Esophagus muscularis mucosa (tissue), 4 donors: ENCODE results near the gene TRIP10. TPM values are rescaled to one million over a fixed set of nuclear protein-coding genes. Genes with fewer than 3 reads are reported as not detected.

Experiments used
- DNase-seq: peaks from one replicate; pipeline ENCODE4 v3.0.0-alpha.2; 2017; ENCODE audit errors: extremely low spot score
- H3K27ac ChIP-seq, 4 donors: fragments of 200-600 bp; sonication (generic); replicated peaks in 1 of 4; 1 replicate in 3 of 4; 2 replicates in 1 of 4; pipeline ENCODE4 v1.5.1; 2016 to 2019; ENCODE audit warnings: mild to moderate bottlenecking in 1 of 4
- H3K27me3 ChIP-seq, 4 donors: fragments of 200-600 bp; sonication (generic); one replicate each; pipeline versions ENCODE4 v1.5.1 to v1.6.0; 2016 to 2019
- H3K36me3 ChIP-seq, 4 donors: fragments of 200-600 bp; sonication (generic); one replicate each; pipeline ENCODE4 v1.5.1; 2016 to 2019
- H3K4me1 ChIP-seq, 4 donors: fragments of 200-600 bp; sonication (generic); one replicate each; pipeline ENCODE4 v1.5.1; 2016 to 2019
- H3K4me3 ChIP-seq, 4 donors: fragments of 200-600 bp; sonication (generic); 1 replicate in 2 of 4; 2 replicates in 2 of 4; pipeline ENCODE4 v1.5.1; 2016 to 2019; ENCODE audit warnings: mild to moderate bottlenecking in 4 of 4, moderate library complexity in 1 of 4
- H3K9me3 ChIP-seq, 4 donors: fragments of 200-600 bp; sonication (generic); 1 replicate in 3 of 4; 2 replicates in 1 of 4; pipeline ENCODE4 v1.5.1; 2016 to 2019
- EP300 ChIP-seq: sonication (generic); formaldehyde crosslinking; IDR thresholded peaks from one replicate; pipeline ENCODE4 v1.6.1; 2017; ENCODE audit warnings: antibody characterized with exemption
- POLR2A ChIP-seq: fragments of 450-650 bp; IDR thresholded peaks from one replicate; pipeline ENCODE4 v1.6.1; 2017; ENCODE audit warnings: antibody characterized with exemption, moderate library complexity, mild to moderate bottlenecking, low read depth
- POLR2AphosphoS5 ChIP-seq, 2 donors: sonication (generic); formaldehyde crosslinking; IDR thresholded peaks; one replicate each; pipeline ENCODE4 v1.6.1; 2017; ENCODE audit warnings: antibody characterized with exemption in 2 of 2
- WGBS: methylation state at CpG from one replicate; pipeline ENCODE4 v1.1.5; 2018; 5-methylcytosine and 5-hydroxymethylcytosine counted together
- intact Hi-C: fragments of 100-400 bp; cut with DNase I; formaldehyde crosslinking; loops from one replicate; pipeline ENCODE4 v1.15.1; 2023
- total RNA-seq, 4 donors: library from RNA; depleted of rRNA; stranded (reverse); fragments of >200 nt; gene quantifications; one replicate each; pipeline versions ENCODE4 v1.1.0 to v1.2.1, GENCODE V29; 2016
- TF ChIP-seq, protein P1 (sequence below), 3 experiments: fragments of 200-600 bp in 2 of 3; fragments of 450-650 bp in 1 of 3; sonication (generic) in 2 of 3; IDR thresholded peaks; one replicate each; pipeline ENCODE4 v1.5.1; 2017 to 2019; ENCODE audit warnings: antibody characterized with exemption in 3 of 3, mild to moderate bottlenecking in 2 of 3, moderate library complexity in 1 of 3

Gene TRIP10
- total RNA-seq, 4 donors from 2014 or later: 85.8 to 148 (median 118) TPM

- DNase-seq: no peak
- Histone ChIP-seq H3K36me3 (no peaks in the 10 kb centered on the region), H3K27ac (no peak overlapping the region), H3K9me3 (peaks cover 0 to 11% (median 7%) of the 10 kb centered on the region in 4 donors), H3K27me3 (peaks cover 0 to 19% (median 2%) of the 10 kb centered on the region in 4 donors), H3K4me3 (no peak overlapping the region), H3K4me1 (no peaks in the 10 kb centered on the region)
- no peak for TF ChIP-seq EP300
- TF ChIP-seq, protein P1, sequence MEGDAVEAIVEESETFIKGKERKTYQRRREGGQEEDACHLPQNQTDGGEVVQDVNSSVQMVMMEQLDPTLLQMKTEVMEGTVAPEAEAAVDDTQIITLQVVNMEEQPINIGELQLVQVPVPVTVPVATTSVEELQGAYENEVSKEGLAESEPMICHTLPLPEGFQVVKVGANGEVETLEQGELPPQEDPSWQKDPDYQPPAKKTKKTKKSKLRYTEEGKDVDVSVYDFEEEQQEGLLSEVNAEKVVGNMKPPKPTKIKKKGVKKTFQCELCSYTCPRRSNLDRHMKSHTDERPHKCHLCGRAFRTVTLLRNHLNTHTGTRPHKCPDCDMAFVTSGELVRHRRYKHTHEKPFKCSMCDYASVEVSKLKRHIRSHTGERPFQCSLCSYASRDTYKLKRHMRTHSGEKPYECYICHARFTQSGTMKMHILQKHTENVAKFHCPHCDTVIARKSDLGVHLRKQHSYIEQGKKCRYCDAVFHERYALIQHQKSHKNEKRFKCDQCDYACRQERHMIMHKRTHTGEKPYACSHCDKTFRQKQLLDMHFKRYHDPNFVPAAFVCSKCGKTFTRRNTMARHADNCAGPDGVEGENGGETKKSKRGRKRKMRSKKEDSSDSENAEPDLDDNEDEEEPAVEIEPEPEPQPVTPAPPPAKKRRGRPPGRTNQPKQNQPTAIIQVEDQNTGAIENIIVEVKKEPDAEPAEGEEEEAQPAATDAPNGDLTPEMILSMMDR (IDR thresholded peaks at IDR 0.05): no peak
- TF ChIP-seq POLR2AphosphoS5 (IDR thresholded peaks at IDR 0.05): no peak
- no peak for TF ChIP-seq POLR2A
- 56% methylated on average over 5 of the region's 5 CpGs for WGBS
- intact Hi-C loops: no loop called here
These were observed 51.0 kb downstream of the TRIP10 start for GRCh38 chr19:6790194-6791128.

DNA sequence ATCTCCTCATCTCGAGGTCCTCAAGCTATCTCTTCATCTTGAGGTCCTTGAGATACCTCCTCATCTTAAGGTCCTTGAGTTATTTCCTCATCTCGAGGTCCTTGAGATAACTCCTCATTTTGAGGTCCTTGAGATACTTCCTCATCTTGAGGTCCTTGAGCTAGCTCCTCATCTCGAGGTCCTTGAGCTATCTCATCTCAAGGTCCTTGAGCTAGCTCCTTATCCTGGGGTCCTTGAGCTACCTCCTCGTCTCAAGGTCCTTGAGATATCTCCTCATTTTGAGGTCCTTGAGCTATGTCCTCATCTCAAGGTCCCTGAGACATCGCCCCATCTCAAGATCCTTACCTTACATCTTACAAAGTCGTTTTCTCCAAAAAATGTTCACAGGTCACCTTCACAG is 51.8 kb downstream of the TRIP10 start:
- 75% methylated on average over 6 of the region's 6 CpGs for WGBS
- no peak for TF ChIP-seq EP300
- TF ChIP-seq, protein P1 (IDR thresholded peaks at IDR 0.05): no peak
- TF ChIP-seq POLR2A: no peak
- TF ChIP-seq POLR2AphosphoS5 (IDR thresholded peaks at IDR 0.05): no peak
- Histone ChIP-seq H3K27me3 (peaks cover 0 to 26% (median 2%) of the 10 kb centered on the region in 4 donors), H3K9me3 (peaks cover 0 to 11% (median 7%) of the 10 kb centered on the region in 4 donors), H3K27ac (no peak overlapping the region), H3K4me3 (no peak overlapping the region), H3K36me3 (no peaks in the 10 kb centered on the region), H3K4me1 (no peaks in the 10 kb centered on the region)
- intact Hi-C loops: no loop called here
- DNase-seq: no peak

DNA sequence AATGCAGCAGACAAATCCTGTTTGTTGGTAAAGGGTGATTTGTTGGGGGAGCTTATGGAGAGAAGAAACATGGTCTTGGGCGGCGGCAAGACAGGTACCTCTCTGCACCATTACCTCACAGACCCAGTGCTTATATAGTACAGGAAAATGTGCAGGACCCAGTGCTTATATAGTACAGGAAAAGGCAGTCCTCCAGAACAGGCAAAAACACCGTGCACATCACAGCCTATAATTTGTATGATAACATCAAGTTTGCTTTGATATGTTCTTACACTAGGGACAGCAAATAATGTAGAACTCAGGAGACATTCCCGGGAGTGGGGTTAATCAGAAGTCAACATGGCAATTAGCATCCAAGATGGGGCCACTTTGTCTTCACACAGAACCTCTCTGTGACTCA is 53.9 kb downstream of the TRIP10 start:
- Histone ChIP-seq H3K4me1 (no peaks in the 10 kb centered on the region), H3K9me3 (peaks cover 0 to 11% (median 7%) of the 10 kb centered on the region in 4 donors), H3K36me3 (no peaks in the 10 kb centered on the region), H3K4me3 (no peak overlapping the region), H3K27me3 (peaks cover 0 to 34% (median 2%) of the 10 kb centered on the region in 4 donors), H3K27ac (no peak overlapping the region)
- intact Hi-C loops: no loop called here
- DNase-seq: no peak
- TF ChIP-seq EP300: no peak
- 79% methylated on average over 4 of the region's 4 CpGs for WGBS

DNA sequence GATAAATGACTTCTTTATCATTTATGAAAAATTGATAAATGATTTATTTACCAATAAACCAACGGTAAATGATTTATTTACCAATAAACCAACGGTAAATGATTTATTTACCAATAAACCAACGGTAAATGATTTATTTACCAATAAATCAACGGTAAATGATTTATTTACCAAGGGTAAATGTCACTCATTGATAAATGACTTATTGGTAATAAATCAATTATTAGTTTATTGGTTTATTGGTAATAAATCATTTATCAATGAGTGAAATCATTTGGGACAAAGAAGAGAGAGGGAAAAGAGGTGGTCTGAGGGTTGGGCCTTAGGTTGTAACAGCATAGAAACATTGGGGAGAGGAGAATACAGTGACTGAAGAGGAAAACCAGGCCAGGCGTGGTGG is 54.5 kb downstream of the TRIP10 start:
- TF ChIP-seq POLR2A (no peak), EP300 (no peak), POLR2AphosphoS5 (IDR thresholded peaks at IDR 0.05) (no peak)
- TF ChIP-seq, protein P1 (IDR thresholded peaks at IDR 0.05): no peak
- intact Hi-C loops: no loop called here
- DNase-seq: no peak
- Histone ChIP-seq H3K4me3 (no peak overlapping the region), H3K27ac (no peak overlapping the region), H3K27me3 (peaks cover 0 to 34% (median 2%) of the 10 kb centered on the region in 4 donors), H3K36me3 (no peaks in the 10 kb centered on the region), H3K9me3 (peaks cover 0 to 11% (median 7%) of the 10 kb centered on the region in 4 donors), H3K4me1 (no peaks in the 10 kb centered on the region)
- 84% methylated on average over 5 of the region's 5 CpGs for WGBS

DNA sequence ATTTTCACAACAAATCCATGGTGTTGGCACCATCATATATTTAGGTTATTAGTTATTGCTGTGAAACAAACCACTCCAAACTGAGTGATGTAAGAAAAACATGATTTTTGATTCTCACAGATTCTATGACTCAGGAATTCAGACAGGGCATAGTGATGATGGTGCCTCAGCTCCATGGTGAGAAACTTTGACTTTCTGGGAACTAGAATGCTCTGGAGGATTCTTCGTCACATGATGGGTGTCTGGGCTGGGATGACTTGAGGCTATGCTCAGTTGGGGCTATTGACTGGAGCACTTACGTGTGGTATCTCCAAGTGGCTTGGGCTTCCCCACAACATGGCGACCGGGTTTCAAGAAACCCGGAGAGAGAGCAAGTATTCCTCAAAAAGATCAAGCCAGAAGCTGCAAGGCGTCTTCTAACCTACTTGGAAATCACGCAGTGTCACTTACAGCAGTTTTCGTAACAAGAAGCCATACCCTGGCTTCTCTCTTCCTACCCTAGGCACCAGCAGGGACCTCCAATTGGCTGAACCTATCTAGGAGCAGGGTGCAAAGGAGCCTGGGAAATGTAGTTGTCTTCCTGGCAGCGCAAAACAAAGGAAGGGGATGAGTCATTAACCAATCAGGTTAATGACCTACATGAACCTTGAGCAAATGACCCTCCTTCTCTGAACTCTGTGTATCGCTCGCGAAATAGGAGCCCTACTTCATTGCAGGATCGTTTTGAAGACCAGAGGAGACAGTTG is 55.4 kb downstream of the TRIP10 start:
- no peak for DNase-seq
- H3K4me3 ChIP-seq: no peak overlapping the region
- H3K36me3 ChIP-seq: no peaks in the 10 kb centered on the region
- WGBS: 81% methylated on average over 12 of the region's 13 CpGs
- TF ChIP-seq EP300: no peak
- no peak for TF ChIP-seq POLR2A
- TF ChIP-seq POLR2AphosphoS5 (IDR thresholded peaks at IDR 0.05): no peak
- TF ChIP-seq, protein P1 (IDR thresholded peaks at IDR 0.05): no peak
- no peaks in the 10 kb centered on the region for H3K4me1 ChIP-seq
- peaks cover 0 to 41% (median 2%) of the 10 kb centered on the region in 4 donors for H3K27me3 ChIP-seq
- no peak overlapping the region for H3K27ac ChIP-seq
- H3K9me3 ChIP-seq: peaks cover 0 to 11% (median 7%) of the 10 kb centered on the region in 4 donors
- intact Hi-C loops: no loop called here
